ENCODE results near the gene GLI1. TPM values are rescaled to one million over a fixed set of nuclear protein-coding genes. Genes with fewer than 3 reads are reported as not detected.

The GLI1 gene
- total and polyA plus RNA-seq, 2 of the 13 experiments (the other 11 are each of a cell fraction or from before 2014, with no cell fraction given) = 0.09 to 0.20 TPM

- TF ChIP-seq TBX3 (IDR thresholded peaks at IDR 0.05; ENCODE audit: borderline replicate concordance) = no peak
- TF ChIP-seq HNF4G (IDR thresholded peaks at IDR 0.05; ENCODE audit: borderline replicate concordance, low read depth, low read length) = peak; percentile 76; the same call in 1 of the 2 replicates
- no peak; the same call in 1 of the 2 replicates for TF ChIP-seq HNF4G (CRISPR knock-in tag; IDR thresholded peaks at IDR 0.05; ENCODE audit: borderline replicate concordance, low read depth)
- TF ChIP-seq NR3C1 (CRISPR knock-in tag; IDR thresholded peaks at IDR 0.05) = no peak
- TF ChIP-seq ZNF850 (CRISPR knock-in tag; conservative IDR thresholded peaks at IDR 0.05) = no peak
- TF ChIP-seq TCF7L2 (IDR thresholded peaks at IDR 0.05; ENCODE audit: low read depth, low read length) = no peak
- peak; percentile 38 for TF ChIP-seq ZMYM4 (CRISPR knock-in tag; IDR thresholded peaks at IDR 0.05)
- TF ChIP-seq U2AF2 (IDR thresholded peaks at IDR 0.05; ENCODE audit: low read depth, low read length) = no peak
- TF ChIP-seq ZSCAN21 (CRISPR knock-in tag; IDR thresholded peaks at IDR 0.05; ENCODE audit: borderline replicate concordance) = no peak
- no peak; the same call in 1 of the 2 replicates for TF ChIP-seq MXD1 (CRISPR knock-in tag; IDR thresholded peaks at IDR 0.05)
- no peak for TF ChIP-seq SRF (IDR thresholded peaks at IDR 0.05; ENCODE audit: low read depth, low read length)
- TF ChIP-seq ZNF562 (CRISPR knock-in tag; IDR thresholded peaks at IDR 0.05; ENCODE audit: borderline replicate concordance) = no peak
- no peak for TF ChIP-seq ZSCAN20 (CRISPR knock-in tag; IDR thresholded peaks at IDR 0.05; ENCODE audit: borderline replicate concordance)
- TF ChIP-seq KDM5B (CRISPR knock-in tag; IDR thresholded peaks at IDR 0.05; ENCODE audit: borderline replicate concordance) = peak; percentile 55; the same call in 1 of the 2 replicates
- TF ChIP-seq THAP7 (CRISPR knock-in tag; IDR thresholded peaks at IDR 0.05) = 0 out of 2 replicates have a peak, but pooled peaks have one; percentile 17
- TF ChIP-seq ZXDC (CRISPR knock-in tag; IDR thresholded peaks at IDR 0.05) = no peak
- TF ChIP-seq FOXM1 (CRISPR knock-in tag; IDR thresholded peaks at IDR 0.05) = no peak
- no peak for TF ChIP-seq TRIM24 (CRISPR knock-in tag; IDR thresholded peaks at IDR 0.05)
- no peak for TF ChIP-seq NFIB (CRISPR knock-in tag; IDR thresholded peaks at IDR 0.05; ENCODE audit: borderline replicate concordance)
- TF ChIP-seq RAD21 (CRISPR knock-in tag; IDR thresholded peaks at IDR 0.05) = no peak
- no peak for TF ChIP-seq HDAC6 (IDR thresholded peaks at IDR 0.05; ENCODE audit: low read depth, low read length)
- TF ChIP-seq ATAD3A (CRISPR knock-in tag; IDR thresholded peaks at IDR 0.05) = no peak
- TF ChIP-seq PCBP1 (IDR thresholded peaks at IDR 0.05; ENCODE audit: borderline replicate concordance, low read depth, low read length) = no peak
- TF ChIP-seq DPF2 (CRISPR knock-in tag; IDR thresholded peaks at IDR 0.05; ENCODE audit: borderline replicate concordance, low read depth) = no peak
- no peak for TF ChIP-seq FUBP1 (CRISPR knock-in tag; IDR thresholded peaks at IDR 0.05; ENCODE audit: borderline replicate concordance)
Measured at GRCh38 chr12:57434517-57435223, 24.9 kb upstream of the GLI1 start, which contains the start of gene INHBC (continued).

All from HepG2 (cell line).